Liver (tissue), 9 donors: ENCODE results near the gene ZNF597. TPM values are rescaled to one million over a fixed set of nuclear protein-coding genes. Genes with fewer than 3 reads are reported as not detected.

Source experiments
- DNase-seq: peaks from one replicate; pipeline ENCODE4 v3.0.0-alpha.2; 2017; ENCODE audit warnings: low spot score
- H3K27ac ChIP-seq, 2 donors: one replicate each; pipeline ENCODE4 v1.7.0; 2013; ENCODE audit warnings: inconsistent platforms in 2 of 2, low read length in 2 of 2, control low read depth in 1 of 2, low read depth in 1 of 2, mild to moderate bottlenecking in 1 of 2
- H3K27me3 ChIP-seq, 4 donors: one replicate each; pipeline versions ENCODE4 v1.6.1 to v1.7.0; 2013; ENCODE audit warnings: low read length in 3 of 4, inconsistent platforms in 1 of 4, mild to moderate bottlenecking in 1 of 4, moderate library complexity in 1 of 4; ENCODE audit not compliant: control insufficient read depth in 4 of 4, insufficient read depth in 4 of 4
- H3K36me3 ChIP-seq, 4 donors: one replicate each; pipeline versions ENCODE4 v1.6.1 to v1.7.0; 2013; ENCODE audit warnings: low read length in 3 of 4, mild to moderate bottlenecking in 3 of 4, low read depth in 1 of 4, moderate library complexity in 1 of 4; ENCODE audit not compliant: control insufficient read depth in 4 of 4, insufficient read depth in 3 of 4
- H3K4me1 ChIP-seq, 4 donors: one replicate each; pipeline versions ENCODE4 v1.6.1 to v1.7.0; 2013; ENCODE audit warnings: low read length in 3 of 4, mild to moderate bottlenecking in 3 of 4, moderate library complexity in 1 of 4; ENCODE audit not compliant: control insufficient read depth in 4 of 4, insufficient read depth in 4 of 4
- H3K4me3 ChIP-seq, 3 donors: one replicate each; pipeline versions ENCODE4 v1.6.1 to v1.7.0; 2013; ENCODE audit warnings: low read length in 3 of 3, control low read depth in 1 of 3, low read depth in 1 of 3, mild to moderate bottlenecking in 1 of 3
- H3K9ac ChIP-seq, 2 donors: one replicate each; pipeline ENCODE4 v1.7.0; 2013; ENCODE audit warnings: low read length in 2 of 2, mild to moderate bottlenecking in 2 of 2, moderate library complexity in 2 of 2, control low read depth in 1 of 2, low read depth in 1 of 2
- H3K9me3 ChIP-seq, 4 donors: one replicate each; pipeline versions ENCODE4 v1.6.1 to v1.7.0; 2013; ENCODE audit warnings: low read length in 3 of 4; ENCODE audit not compliant: control insufficient read depth in 4 of 4
- EGR1 ChIP-seq, 2 donors: IDR thresholded peaks; 2 replicates each; pipeline ENCODE4 v1.6.1; 2016 to 2018; ENCODE audit warnings: antibody characterized with exemption in 2 of 2, low read depth in 2 of 2
- FOXA1 ChIP-seq: IDR thresholded peaks from 2 replicates; pipeline ENCODE4 v1.6.1; 2016; ENCODE audit warnings: antibody characterized with exemption
- FOXA2 ChIP-seq: IDR thresholded peaks from 2 replicates; pipeline ENCODE4 v1.6.1; 2016; ENCODE audit warnings: antibody characterized with exemption
- GABPA ChIP-seq, 2 donors: IDR thresholded peaks in 1 of 2; conservative IDR thresholded peaks in 1 of 2; 2 replicates each; pipeline ENCODE4 v1.6.1; 2016; ENCODE audit warnings: antibody characterized with exemption in 2 of 2, mild to moderate bottlenecking in 1 of 2, moderate library complexity in 1 of 2
- HNF4A ChIP-seq, 2 donors: conservative IDR thresholded peaks; 2 replicates each; pipeline ENCODE4 v1.6.1; 2016; ENCODE audit warnings: antibody characterized with exemption in 2 of 2, mild to moderate bottlenecking in 2 of 2
- HNF4G ChIP-seq: IDR thresholded peaks from 2 replicates; pipeline ENCODE4 v1.6.1; 2016; ENCODE audit warnings: antibody characterized with exemption
- JUND ChIP-seq, 2 donors: IDR thresholded peaks; 2 replicates each; pipeline ENCODE4 v1.6.1; 2016; ENCODE audit warnings: antibody characterized with exemption in 2 of 2
- RXRA ChIP-seq, 2 donors: IDR thresholded peaks; 2 replicates each; pipeline ENCODE4 v1.6.1; 2017 to 2018; ENCODE audit warnings: antibody characterized with exemption in 2 of 2, mild to moderate bottlenecking in 1 of 2
- SP1 ChIP-seq: IDR thresholded peaks from 2 replicates; pipeline ENCODE4 v1.6.1; 2018; ENCODE audit warnings: antibody characterized with exemption, mild to moderate bottlenecking
- TAF1 ChIP-seq: conservative IDR thresholded peaks from 2 replicates; pipeline ENCODE4 v1.6.1; 2016; ENCODE audit warnings: antibody characterized with exemption, mild to moderate bottlenecking
- YY1 ChIP-seq: IDR thresholded peaks from 2 replicates; pipeline ENCODE4 v1.6.1; 2016; ENCODE audit warnings: antibody characterized with exemption, mild to moderate bottlenecking
- WGBS: extraction: QIAGEN DNeasy Blood & Tissue Kit; methylation state at CpG from one replicate; pipeline ENCODE4 v1.1.7; 2013; 5-methylcytosine and 5-hydroxymethylcytosine counted together
- polyA plus RNA-seq, 2 donors: library from polyadenylated mRNA; stranded (reverse) in 1 of 2; unstranded in 1 of 2; fragments of 200-250 nt in 1 of 2; fragments of >200 nt in 1 of 2; fragmentation: Nextera tagmentation in 1 of 2; extraction: Ambion mirVana in 1 of 2; gene quantifications; one replicate each; pipeline versions ENCODE4 v1.2.1 to v1.2.3, GENCODE V29; 2013 to 2015
- total RNA-seq, 2 donors: library from RNA; depleted of rRNA; stranded (reverse); fragments of >200 nt; gene quantifications; one replicate each; pipeline ENCODE4 v1.2.3, GENCODE V29; 2014
- TF ChIP-seq, protein P1 (sequence below): IDR thresholded peaks from 2 replicates; pipeline ENCODE4 v1.6.1; 2016; ENCODE audit warnings: antibody characterized with exemption, mild to moderate bottlenecking
- TF ChIP-seq, protein P2 (sequence below): IDR thresholded peaks from 2 replicates; pipeline ENCODE4 v1.6.1; 2016; ENCODE audit warnings: antibody characterized with exemption
- TF ChIP-seq, protein P3 (sequence below): fragments of 150-350 bp; IDR thresholded peaks from 2 replicates; pipeline ENCODE4 v1.5.1; 2017; ENCODE audit warnings: improper control_type of control experiment, low read depth, low read length; ENCODE audit not compliant: missing input control
- donor health status: healthy.
- donor health status: healthy.
- donor health status: healthy.
- donor health status: healthy.
- donor health status: healthy.

ZNF597 gene
- total and polyA plus RNA-seq, 4 donors, result 0.53 to 1.7 (median 0.85) TPM

DNA sequence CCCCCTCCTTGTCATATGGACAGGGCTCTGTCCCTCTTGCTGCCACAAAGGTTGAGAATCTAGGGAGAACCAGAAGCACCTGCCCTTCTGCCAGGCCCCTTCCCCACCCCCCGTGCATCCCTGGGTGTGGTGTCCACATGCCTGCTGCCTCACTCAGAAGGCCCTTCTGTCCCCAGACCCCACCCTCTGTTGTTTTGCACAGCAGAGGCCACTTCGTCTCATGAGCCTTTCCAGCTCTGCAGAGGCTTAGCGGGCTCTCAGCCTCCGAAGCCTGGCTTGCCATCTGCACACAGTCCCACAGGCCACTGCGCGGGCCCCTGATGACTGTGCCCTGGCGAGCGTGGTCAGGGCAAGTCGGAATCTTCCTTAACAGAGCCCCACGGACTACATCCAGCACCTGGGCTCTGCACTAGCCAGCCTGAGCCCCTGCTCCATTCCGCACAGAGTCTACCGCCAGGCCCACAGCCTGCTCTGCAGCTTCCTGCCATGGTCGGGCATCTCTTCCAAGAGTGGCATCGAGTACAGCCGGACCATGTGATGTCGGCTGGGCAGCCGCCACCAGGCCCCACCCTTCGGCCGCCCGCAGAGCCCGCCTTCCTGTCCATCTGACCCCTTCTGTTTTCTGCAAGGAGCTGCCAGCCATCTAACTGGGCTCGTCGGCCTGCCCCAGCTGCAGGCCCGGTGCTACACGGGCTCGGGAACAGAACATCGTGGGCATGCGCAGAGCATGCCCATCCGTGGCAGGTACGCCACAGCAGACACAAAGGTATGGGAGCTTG lies 41.2 kb upstream of the ZNF597 start:
- TF ChIP-seq FOXA1 (no peak), GABPA (IDR thresholded peaks at IDR 0.05 in 1 of 2, conservative IDR thresholded peaks at IDR 0.05 in 1 of 2) (no peak), EGR1 (IDR thresholded peaks at IDR 0.05; ENCODE audit: low read depth in 2 of 2) (no peak)
- no peaks in the 10 kb centered on the region for H3K27me3 ChIP-seq
- H3K9ac ChIP-seq, result no peak overlapping the region
- peaks cover 24 to 66% (median 38%) of the 10 kb centered on the region in 4 donors for H3K36me3 ChIP-seq
- peaks cover 0 to 3% (median 0%) of the 10 kb centered on the region in 4 donors for H3K4me1 ChIP-seq
- no peak overlapping the region for H3K4me3 ChIP-seq
- WGBS, result 92% methylated on average over 30 of the region's 30 CpGs
- H3K27ac ChIP-seq, result no peak overlapping the region
- H3K9me3 ChIP-seq, result no peaks in the 10 kb centered on the region
- no peak for DNase-seq

DNA sequence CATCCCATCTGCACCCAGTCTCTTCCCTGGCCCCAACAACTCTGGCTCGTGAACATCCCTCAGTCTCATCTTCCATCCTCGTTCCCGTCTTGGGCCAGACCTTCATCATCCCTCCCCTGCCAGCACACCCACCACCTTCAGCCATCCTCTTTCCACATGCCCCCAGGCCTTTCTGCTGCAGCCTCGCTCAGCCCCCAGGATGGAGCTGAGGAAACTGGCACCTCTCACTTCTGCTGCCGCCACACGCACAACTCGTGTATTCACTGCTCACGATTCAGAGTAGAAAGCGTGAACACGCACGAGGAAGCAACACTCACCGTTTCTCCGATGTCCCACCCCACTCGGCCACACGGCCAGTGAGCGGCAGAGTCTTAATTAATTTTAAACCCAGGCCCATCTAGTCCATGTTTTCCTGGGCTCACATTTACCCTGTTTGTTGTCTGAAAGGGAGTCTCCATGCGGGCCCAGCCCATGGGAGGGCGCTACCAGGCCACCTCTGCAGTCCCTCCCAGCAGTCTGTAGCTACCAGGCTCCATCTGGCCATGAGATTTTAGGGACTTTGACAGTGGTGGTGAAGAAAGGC lies 39.4 kb upstream of the ZNF597 start:
- TF ChIP-seq RXRA (IDR thresholded peaks at IDR 0.05), result no peak
- no peak for TF ChIP-seq FOXA2
- TF ChIP-seq TAF1, result no peak
- no peak for TF ChIP-seq GABPA (IDR thresholded peaks at IDR 0.05 in 1 of 2, conservative IDR thresholded peaks at IDR 0.05 in 1 of 2)
- TF ChIP-seq, protein P1, sequence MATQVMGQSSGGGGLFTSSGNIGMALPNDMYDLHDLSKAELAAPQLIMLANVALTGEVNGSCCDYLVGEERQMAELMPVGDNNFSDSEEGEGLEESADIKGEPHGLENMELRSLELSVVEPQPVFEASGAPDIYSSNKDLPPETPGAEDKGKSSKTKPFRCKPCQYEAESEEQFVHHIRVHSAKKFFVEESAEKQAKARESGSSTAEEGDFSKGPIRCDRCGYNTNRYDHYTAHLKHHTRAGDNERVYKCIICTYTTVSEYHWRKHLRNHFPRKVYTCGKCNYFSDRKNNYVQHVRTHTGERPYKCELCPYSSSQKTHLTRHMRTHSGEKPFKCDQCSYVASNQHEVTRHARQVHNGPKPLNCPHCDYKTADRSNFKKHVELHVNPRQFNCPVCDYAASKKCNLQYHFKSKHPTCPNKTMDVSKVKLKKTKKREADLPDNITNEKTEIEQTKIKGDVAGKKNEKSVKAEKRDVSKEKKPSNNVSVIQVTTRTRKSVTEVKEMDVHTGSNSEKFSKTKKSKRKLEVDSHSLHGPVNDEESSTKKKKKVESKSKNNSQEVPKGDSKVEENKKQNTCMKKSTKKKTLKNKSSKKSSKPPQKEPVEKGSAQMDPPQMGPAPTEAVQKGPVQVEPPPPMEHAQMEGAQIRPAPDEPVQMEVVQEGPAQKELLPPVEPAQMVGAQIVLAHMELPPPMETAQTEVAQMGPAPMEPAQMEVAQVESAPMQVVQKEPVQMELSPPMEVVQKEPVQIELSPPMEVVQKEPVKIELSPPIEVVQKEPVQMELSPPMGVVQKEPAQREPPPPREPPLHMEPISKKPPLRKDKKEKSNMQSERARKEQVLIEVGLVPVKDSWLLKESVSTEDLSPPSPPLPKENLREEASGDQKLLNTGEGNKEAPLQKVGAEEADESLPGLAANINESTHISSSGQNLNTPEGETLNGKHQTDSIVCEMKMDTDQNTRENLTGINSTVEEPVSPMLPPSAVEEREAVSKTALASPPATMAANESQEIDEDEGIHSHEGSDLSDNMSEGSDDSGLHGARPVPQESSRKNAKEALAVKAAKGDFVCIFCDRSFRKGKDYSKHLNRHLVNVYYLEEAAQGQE, result no peak
- no peak for TF ChIP-seq HNF4G
- TF ChIP-seq EGR1 (IDR thresholded peaks at IDR 0.05; ENCODE audit: low read depth in 2 of 2), result no peak
- TF ChIP-seq SP1, result no peak
- TF ChIP-seq, protein P2, sequence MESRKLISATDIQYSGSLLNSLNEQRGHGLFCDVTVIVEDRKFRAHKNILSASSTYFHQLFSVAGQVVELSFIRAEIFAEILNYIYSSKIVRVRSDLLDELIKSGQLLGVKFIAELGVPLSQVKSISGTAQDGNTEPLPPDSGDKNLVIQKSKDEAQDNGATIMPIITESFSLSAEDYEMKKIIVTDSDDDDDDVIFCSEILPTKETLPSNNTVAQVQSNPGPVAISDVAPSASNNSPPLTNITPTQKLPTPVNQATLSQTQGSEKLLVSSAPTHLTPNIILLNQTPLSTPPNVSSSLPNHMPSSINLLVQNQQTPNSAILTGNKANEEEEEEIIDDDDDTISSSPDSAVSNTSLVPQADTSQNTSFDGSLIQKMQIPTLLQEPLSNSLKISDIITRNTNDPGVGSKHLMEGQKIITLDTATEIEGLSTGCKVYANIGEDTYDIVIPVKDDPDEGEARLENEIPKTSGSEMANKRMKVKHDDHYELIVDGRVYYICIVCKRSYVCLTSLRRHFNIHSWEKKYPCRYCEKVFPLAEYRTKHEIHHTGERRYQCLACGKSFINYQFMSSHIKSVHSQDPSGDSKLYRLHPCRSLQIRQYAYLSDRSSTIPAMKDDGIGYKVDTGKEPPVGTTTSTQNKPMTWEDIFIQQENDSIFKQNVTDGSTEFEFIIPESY, result no peak
- TF ChIP-seq, protein P3, sequence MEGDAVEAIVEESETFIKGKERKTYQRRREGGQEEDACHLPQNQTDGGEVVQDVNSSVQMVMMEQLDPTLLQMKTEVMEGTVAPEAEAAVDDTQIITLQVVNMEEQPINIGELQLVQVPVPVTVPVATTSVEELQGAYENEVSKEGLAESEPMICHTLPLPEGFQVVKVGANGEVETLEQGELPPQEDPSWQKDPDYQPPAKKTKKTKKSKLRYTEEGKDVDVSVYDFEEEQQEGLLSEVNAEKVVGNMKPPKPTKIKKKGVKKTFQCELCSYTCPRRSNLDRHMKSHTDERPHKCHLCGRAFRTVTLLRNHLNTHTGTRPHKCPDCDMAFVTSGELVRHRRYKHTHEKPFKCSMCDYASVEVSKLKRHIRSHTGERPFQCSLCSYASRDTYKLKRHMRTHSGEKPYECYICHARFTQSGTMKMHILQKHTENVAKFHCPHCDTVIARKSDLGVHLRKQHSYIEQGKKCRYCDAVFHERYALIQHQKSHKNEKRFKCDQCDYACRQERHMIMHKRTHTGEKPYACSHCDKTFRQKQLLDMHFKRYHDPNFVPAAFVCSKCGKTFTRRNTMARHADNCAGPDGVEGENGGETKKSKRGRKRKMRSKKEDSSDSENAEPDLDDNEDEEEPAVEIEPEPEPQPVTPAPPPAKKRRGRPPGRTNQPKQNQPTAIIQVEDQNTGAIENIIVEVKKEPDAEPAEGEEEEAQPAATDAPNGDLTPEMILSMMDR, result no peak
- TF ChIP-seq JUND (IDR thresholded peaks at IDR 0.05), result no peak
- no peak for TF ChIP-seq HNF4A (conservative IDR thresholded peaks at IDR 0.05)
- TF ChIP-seq YY1, result no peak
- no peak for DNase-seq
- Histone ChIP-seq H3K9ac (no peak overlapping the region), H3K4me1 (no peaks in the 10 kb centered on the region), H3K27me3 (no peaks in the 10 kb centered on the region), H3K27ac (no peak overlapping the region), H3K36me3 (peaks cover 25 to 71% (median 43%) of the 10 kb centered on the region in 4 donors), H3K9me3 (no peaks in the 10 kb centered on the region), H3K4me3 (no peak overlapping the region)
- 97% methylated on average over 18 of the region's 18 CpGs for WGBS
